ENCODE data around the gene NPY4R.
"Not testable (repeated sequence)": the region's sequence is repeated elsewhere in the genome, so short reads cannot be mapped to it uniquely, and the experiment has no call there.

Gene NPY4R

GRCh38 chr10:46474746-46475320, 9.1 kb upstream of the NPY4R start:
- DNase-seq (ENCODE audit: low read depth in 2 of 2), result not testable (repeated sequence)

DNA sequence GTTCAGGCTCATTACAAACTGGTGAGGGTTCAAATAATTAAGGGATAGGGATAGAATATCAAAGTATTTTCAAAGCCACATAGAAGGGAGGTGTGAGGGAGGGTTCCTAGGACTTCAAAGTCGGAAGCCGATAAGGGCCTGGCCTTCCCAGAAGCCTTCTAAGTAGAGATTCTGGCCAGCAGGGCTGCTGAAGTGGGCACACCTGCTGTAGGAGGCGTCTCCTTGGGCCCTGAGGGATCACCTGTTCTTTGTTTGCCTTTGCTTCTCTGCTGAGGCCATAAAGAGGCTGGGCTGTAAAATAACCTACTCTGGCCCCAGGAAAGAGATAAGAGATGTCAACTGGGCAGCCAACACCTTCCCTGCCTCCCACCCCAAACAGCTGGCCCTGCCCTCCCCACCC, 8.0 kb upstream of the NPY4R start:
- DNase-seq (ENCODE audit: low read depth in 2 of 2); H3K4me3 ChIP-seq (replicated peaks in 1 of 2; ENCODE audit: low read depth in 2 of 2, low read length in 2 of 2): not testable (repeated sequence)

More at GRCh38 chr10:46474746-46475320, 9.1 kb upstream of the NPY4R start:
- H3K4me3 ChIP-seq (replicated peaks in 1 of 2; ENCODE audit: low read depth in 2 of 2, low read length in 2 of 2), result not testable (repeated sequence)

DNA sequence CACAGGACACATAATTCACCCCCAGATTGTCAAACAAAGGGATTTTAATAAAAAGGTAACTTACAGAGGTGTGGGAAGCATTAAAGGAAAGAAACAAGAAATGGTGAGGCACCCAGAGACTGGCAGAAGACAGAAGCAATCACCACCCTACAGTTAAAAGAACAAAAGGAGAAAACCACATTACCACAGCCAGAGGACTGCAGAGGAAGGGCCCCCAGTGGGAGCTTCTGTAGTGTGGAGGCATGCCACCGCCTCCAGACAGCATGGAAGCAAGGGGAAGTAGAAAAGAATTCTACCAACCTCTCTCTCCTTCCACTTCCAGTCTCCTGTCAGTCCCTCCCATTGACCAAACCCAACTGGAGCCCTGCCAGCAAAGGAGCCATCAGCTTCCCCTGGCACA, 4.4 kb upstream of the NPY4R start:
- not testable (repeated sequence) for DNase-seq (ENCODE audit: low read depth in 2 of 2); H3K4me3 ChIP-seq (replicated peaks in 1 of 2; ENCODE audit: low read depth in 2 of 2, low read length in 2 of 2)

GRCh38 chr10:46468119-46468809, 2.5 kb upstream of the NPY4R start:
- not testable (repeated sequence) for DNase-seq (ENCODE audit: low read depth in 2 of 2); H3K4me3 ChIP-seq (replicated peaks in 1 of 2; ENCODE audit: low read depth in 2 of 2, low read length in 2 of 2)

DNA sequence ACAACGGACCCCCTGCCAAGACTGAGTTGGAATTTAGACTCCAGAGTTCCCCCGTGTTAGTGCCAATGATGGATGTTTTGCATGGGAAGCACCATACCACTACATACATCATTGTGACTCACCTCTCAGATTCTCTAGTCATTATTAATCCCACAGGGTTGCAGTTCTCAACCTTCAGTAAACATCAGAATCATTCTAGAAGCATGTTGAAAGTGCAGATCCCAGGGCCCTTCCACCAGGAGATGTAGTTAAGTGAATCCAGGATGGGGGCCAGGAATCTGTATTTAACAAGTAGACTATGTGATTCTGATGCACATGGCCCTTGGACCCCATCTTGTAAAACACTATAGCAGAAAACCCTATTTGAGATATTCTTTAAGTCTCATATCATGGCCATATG, 2.1 kb downstream of the NPY4R start:
- H3K4me3 ChIP-seq (replicated peaks in 1 of 2; ENCODE audit: low read depth in 2 of 2, low read length in 2 of 2), result not testable (repeated sequence)
- peak; percentile 0 to 59 for DNase-seq (ENCODE audit: low read depth in 2 of 2)

DNA sequence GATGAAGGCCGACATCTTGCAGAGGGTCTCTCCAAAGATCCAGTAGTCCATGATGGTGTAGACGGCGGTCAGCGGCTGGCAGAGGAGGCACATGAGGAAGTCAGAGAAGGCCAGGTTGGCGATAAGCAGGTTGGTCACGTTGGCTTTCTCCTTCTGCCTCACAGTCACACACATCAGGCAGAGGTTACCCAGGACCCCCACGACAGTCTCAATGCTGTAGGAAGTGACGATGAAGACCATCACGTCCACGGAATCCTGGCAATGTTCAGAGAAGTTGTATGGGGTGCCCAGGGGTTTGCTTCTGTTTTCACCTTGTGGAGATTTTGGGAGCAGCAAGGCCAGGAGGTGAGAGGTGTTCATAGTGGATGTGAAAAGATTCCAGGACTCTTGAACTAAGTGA, 3.5 kb downstream of the NPY4R start:
- DNase-seq (ENCODE audit: low read depth in 2 of 2); H3K4me3 ChIP-seq (replicated peaks in 1 of 2; ENCODE audit: low read depth in 2 of 2, low read length in 2 of 2): not testable (repeated sequence)

- DNase-seq (ENCODE audit: low read depth in 2 of 2); H3K4me3 ChIP-seq (replicated peaks in 1 of 2; ENCODE audit: low read depth in 2 of 2, low read length in 2 of 2): not testable (repeated sequence)
These were observed 6.2 kb downstream of the NPY4R start for GRCh38 chr10:46459579-46459978.

DNA sequence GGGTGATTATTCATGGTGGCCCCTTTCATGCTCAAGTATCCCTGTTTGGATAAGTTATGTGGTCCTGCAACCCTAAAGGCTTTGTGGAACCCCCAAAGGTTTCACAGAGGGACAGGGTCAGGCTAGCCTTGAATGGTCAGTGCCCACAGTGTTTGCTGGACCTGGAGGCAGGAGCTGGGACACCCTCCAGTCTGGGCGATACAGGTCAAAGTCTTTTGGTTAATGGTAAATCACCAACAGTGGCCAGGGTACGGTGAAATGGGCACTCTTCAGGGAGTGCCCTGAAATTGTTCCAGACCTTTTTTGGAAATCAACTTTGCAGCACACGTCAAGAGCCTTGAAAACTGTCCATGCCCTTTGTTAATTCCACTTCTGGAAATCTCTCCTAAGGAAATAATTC, 8.7 kb downstream of the NPY4R start:
- not testable (repeated sequence) for H3K4me3 ChIP-seq (replicated peaks in 1 of 2; ENCODE audit: low read depth in 2 of 2, low read length in 2 of 2); DNase-seq (ENCODE audit: low read depth in 2 of 2)

DNA sequence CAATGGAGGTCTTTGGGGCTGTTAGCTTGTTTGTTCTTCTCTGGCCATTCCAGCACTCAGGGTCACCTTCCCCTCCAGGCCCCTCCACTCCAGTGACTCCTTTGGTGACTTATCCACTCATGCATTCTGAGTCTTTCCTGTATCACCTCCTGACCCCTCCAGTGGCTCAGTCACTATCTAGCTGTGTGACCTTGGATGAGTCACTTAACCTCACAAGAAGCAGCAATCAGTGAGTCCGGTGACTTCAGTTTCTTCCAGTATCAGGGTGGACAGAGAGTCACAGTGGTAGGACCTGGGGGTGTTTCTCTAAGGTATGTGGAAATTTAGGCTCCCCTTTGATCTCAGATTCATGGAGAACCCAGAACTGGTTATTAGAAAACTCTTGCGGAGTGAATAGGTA, 9.8 kb downstream of the NPY4R start:
- not testable (repeated sequence) for DNase-seq (ENCODE audit: low read depth in 2 of 2); H3K4me3 ChIP-seq (replicated peaks in 1 of 2; ENCODE audit: low read depth in 2 of 2, low read length in 2 of 2)

DNA sequence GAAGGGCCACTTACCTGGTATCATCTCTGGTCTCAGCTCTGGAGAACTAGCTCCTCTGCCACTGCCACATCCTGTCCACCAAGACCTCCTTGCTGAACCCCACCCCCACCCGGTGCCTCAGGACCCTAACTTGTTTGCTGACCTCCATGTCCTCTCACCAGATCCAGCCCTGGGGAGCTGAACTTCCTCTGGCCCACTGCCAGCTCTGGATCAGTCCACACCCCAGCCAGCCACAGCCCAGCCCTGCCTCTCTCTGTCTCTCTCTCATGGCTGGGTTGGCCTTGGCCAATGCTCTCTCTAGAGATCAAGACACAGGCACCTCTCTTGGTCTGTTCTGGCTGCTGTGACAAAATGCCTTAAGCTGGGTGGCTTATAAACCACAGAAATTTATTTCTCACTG, 14.4 kb downstream of the NPY4R start:
- DNase-seq (ENCODE audit: low read depth in 2 of 2); H3K4me3 ChIP-seq (replicated peaks in 1 of 2; ENCODE audit: low read depth in 2 of 2, low read length in 2 of 2): not testable (repeated sequence)

DNA sequence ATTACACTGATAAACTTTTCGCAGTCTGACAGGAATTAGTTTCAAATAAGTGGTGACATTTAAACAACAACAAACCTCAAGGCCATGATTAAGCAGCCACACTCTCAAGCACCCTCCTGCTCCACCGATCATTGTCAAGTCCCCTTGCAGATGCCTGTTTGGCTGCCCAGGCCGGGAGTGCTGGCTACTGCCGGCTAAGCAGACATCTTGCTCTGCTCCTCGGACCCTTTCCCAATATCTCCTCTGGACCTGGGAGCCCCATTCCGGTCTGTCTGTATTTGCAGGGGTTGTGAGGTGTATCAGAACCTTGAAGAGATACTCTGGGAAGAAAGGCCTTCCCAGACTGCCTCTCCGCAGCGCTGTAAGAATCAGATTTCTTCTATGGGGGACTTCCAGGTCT, 14.9 kb downstream of the NPY4R start:
- DNase-seq (ENCODE audit: low read depth in 2 of 2), result peak in 1 of 2 donors; percentile 1
- H3K4me3 ChIP-seq (replicated peaks in 1 of 2; ENCODE audit: low read depth in 2 of 2, low read length in 2 of 2), result not testable (repeated sequence)

GRCh38 chr10:46447439-46447838, 18.3 kb downstream of the NPY4R start:
- not testable (repeated sequence) for H3K4me3 ChIP-seq (replicated peaks in 1 of 2; ENCODE audit: low read depth in 2 of 2, low read length in 2 of 2); DNase-seq (ENCODE audit: low read depth in 2 of 2)

GRCh38 chr10:46445389-46446122, 20.2 kb downstream of the NPY4R start:
- not testable (repeated sequence) for H3K4me3 ChIP-seq (replicated peaks in 1 of 2; ENCODE audit: low read depth in 2 of 2, low read length in 2 of 2); DNase-seq (ENCODE audit: low read depth in 2 of 2)

GRCh38 chr10:46443422-46443821, 22.3 kb downstream of the NPY4R start:
- DNase-seq (ENCODE audit: low read depth in 2 of 2); H3K4me3 ChIP-seq (replicated peaks in 1 of 2; ENCODE audit: low read depth in 2 of 2, low read length in 2 of 2): not testable (repeated sequence)

- not testable (repeated sequence) for H3K4me3 ChIP-seq (replicated peaks in 1 of 2; ENCODE audit: low read depth in 2 of 2, low read length in 2 of 2)
- peak in 1 of 2 donors; percentile 58 for DNase-seq (ENCODE audit: low read depth in 2 of 2)
These were observed 23.0 kb downstream of the NPY4R start for GRCh38 chr10:46442706-46443275.

DNA sequence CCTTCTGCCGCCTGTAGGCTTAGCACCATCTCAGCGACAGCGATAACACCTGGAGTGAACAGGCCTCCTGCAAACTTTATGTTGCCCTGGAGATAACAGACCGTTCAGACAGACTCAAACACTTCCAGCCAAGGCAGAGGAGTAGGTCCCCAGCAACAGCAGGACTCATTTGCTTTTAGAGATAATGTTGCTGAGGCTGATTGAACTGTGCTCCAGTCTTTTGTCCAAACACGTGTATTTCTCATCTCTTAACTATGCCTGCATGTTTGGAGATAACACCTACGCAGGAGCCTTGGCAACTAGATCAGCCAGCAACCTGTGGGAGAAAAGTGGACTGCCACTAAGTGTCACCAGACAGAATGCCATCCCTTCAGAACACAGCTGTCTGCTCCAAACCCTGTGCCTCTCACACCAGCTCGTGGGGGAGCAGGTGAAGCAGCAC, 23.9 kb downstream of the NPY4R start:
- not testable (repeated sequence) for H3K4me3 ChIP-seq (replicated peaks in 1 of 2; ENCODE audit: low read depth in 2 of 2, low read length in 2 of 2)
- peak in 1 of 2 donors; percentile 35 for DNase-seq (ENCODE audit: low read depth in 2 of 2)

DNA sequence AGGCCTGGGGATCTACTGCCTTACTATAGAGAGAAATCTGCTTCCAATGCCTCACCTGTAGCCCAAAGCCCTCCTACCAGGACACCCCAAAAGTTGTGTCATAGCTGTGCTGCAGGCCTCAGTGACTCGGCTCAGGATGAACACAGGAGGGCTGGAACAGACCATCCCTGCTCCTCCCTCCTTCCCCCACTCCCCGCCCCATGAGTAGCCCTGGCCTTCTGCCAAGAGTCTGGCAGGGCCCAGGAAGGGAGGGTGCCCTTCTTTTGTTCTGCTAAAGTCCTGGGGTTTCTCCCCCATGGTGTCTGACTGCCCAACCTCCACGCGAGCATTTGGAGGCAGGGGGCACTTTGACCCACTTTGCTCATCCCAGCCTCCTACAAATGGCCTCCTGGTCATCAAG, 24.8 kb downstream of the NPY4R start:
- DNase-seq (ENCODE audit: low read depth in 2 of 2); H3K4me3 ChIP-seq (replicated peaks in 1 of 2; ENCODE audit: low read depth in 2 of 2, low read length in 2 of 2): not testable (repeated sequence)

GRCh38 chr10:46423550-46423949, 42.2 kb downstream of the NPY4R start:
- not testable (repeated sequence) for H3K4me3 ChIP-seq (replicated peaks in 1 of 2; ENCODE audit: low read depth in 2 of 2, low read length in 2 of 2)

More at GRCh38 chr10:46423550-46423949, 42.2 kb downstream of the NPY4R start:
- DNase-seq (ENCODE audit: low read depth in 2 of 2), result not testable (repeated sequence)

All from cardiac fibroblast (primary cell).